ENCODE results near the gene SEMA3F.

Gene SEMA3F

DNA sequence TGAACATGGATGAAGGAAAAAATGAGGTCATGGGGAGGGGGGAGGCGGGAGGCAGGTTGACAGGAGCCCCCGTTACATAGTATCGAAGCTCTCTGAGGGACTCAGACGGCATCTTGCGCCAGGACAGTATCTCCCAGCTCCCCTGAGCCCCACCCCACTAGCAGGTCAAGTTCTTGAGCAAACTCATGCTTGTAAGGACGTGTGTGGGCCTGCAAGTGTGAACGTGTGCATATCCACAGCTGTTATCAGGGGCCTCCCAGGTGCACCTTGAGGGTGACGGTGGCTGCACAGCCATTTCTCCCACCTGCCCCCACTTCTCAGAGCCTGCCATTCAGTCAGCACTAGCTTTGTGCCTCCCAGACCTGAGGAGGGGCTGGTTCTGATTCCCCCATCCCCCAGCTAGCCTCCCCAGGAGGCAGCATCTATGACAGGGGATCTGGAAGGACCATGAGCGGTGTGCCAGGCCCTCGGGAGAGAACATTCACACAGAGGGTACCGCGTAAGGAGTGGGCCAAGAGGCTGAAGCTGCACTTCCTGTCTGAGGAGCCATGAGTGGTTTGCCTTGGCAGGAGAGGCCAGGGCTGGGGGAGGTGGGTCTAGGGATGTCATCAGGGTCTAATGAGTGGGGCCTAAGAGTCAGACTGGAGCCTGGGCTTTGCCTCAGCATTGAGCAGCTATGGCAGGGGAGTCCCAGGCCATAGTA lies 2.9 kb downstream of the SEMA3F start:
- Mint-ChIP-seq H3K27ac (no peak overlapping the region), H3K4me3 (no peak overlapping the region), H3K9me3 (no peaks in the 10 kb centered on the region), H3K4me1 (peaks cover 17% of the 10 kb centered on the region), H3K36me3 (no peaks in the 10 kb centered on the region)
- DNase-seq (ENCODE audit: low spot score in 2 of 2): no peak
- no peak for ATAC-seq

DNA sequence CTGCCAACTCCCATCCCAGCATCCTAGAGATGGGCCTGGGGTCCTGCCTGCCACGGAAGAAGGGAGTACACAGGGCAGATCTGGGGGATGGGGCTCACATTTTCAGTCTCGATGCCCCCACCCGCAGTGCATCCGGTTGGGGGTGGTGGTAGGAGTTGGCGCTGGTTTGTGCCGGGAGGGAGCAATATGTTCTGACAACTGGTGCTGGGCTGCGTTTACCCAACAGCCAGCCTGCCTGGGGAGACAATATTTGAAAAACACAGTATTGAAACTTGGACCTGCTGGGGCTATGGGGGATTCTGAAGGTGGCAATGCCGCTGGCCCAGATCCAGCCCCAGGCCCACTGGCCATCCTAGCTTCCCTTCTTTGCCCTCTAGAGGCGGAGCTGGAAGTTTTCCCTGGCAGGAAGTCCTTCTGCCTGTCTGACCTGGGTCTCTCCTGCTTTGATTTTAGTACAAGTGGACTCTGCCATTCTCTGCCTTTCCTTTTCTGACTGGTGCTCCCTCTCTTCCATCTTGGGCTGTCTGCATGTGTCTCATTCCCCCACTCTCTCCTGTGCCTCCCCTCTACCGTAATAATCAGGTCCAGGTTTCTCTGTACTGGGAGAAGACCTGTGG lies 3.5 kb downstream of the SEMA3F start:
- ATAC-seq (no peak), DNase-seq (ENCODE audit: low spot score in 2 of 2) (no peak)
- Mint-ChIP-seq H3K27ac (no peak overlapping the region), H3K9me3 (no peaks in the 10 kb centered on the region), H3K4me1 (peaks cover 17% of the 10 kb centered on the region), H3K36me3 (no peaks in the 10 kb centered on the region), H3K4me3 (no peak overlapping the region)

DNA sequence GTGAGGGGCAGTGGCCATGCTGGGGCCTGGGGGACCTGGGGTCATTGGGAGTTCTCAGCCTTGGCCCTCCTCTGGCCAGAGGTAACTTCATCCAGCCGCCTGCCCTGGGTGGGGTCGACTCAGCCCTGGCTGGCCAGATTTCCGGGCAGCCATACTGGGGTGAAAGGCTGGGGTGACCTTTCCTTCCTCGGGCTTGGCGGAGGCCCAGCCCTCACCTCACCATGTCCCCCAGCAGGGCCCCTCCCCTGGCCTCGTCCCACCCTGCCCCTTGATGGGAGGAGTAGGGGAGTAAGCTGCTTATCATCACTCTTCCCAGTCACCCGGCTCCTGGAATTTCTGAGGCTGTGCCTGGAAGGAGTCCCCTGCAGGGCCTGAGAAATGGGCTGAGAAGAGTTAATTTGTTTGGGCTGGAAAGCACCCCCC lies 5.4 kb downstream of the SEMA3F start:
- no peaks in the 10 kb centered on the region for H3K36me3 Mint-ChIP-seq
- no peaks in the 10 kb centered on the region for H3K9me3 Mint-ChIP-seq
- DNase-seq (ENCODE audit: low spot score in 2 of 2) (no peak), ATAC-seq (no peak)
- no peak overlapping the region for H3K4me3 Mint-ChIP-seq
- peaks cover 10% of the 10 kb centered on the region for H3K4me1 Mint-ChIP-seq
- no peak overlapping the region for H3K27ac Mint-ChIP-seq

DNA sequence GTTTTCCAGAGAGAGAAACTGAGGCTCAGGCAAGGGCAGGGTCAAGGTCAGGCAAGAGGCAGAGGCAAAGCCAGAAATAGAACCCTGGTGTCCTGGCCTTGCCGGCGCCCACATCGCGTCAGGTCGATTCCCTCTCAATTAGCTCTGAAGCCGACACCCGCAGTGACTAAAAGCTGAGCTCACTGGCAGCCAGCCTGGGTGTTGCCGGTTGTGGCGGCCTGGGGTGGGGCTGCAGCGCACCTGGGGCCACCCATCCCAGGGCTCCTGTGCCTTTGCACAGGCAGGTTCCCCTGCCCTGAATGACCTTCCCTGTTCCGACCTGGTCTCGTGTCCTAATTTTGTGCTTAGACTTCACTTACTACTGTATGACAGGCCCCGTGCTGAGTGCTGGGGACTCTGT lies 6.2 kb downstream of the SEMA3F start:
- H3K4me3 Mint-ChIP-seq: no peak overlapping the region
- peaks cover 3% of the 10 kb centered on the region for H3K4me1 Mint-ChIP-seq
- H3K27ac Mint-ChIP-seq: no peak overlapping the region
- ATAC-seq: no peak
- DNase-seq (ENCODE audit: low spot score in 2 of 2): no peak
- H3K9me3 Mint-ChIP-seq: no peaks in the 10 kb centered on the region
- no peaks in the 10 kb centered on the region for H3K36me3 Mint-ChIP-seq

DNA sequence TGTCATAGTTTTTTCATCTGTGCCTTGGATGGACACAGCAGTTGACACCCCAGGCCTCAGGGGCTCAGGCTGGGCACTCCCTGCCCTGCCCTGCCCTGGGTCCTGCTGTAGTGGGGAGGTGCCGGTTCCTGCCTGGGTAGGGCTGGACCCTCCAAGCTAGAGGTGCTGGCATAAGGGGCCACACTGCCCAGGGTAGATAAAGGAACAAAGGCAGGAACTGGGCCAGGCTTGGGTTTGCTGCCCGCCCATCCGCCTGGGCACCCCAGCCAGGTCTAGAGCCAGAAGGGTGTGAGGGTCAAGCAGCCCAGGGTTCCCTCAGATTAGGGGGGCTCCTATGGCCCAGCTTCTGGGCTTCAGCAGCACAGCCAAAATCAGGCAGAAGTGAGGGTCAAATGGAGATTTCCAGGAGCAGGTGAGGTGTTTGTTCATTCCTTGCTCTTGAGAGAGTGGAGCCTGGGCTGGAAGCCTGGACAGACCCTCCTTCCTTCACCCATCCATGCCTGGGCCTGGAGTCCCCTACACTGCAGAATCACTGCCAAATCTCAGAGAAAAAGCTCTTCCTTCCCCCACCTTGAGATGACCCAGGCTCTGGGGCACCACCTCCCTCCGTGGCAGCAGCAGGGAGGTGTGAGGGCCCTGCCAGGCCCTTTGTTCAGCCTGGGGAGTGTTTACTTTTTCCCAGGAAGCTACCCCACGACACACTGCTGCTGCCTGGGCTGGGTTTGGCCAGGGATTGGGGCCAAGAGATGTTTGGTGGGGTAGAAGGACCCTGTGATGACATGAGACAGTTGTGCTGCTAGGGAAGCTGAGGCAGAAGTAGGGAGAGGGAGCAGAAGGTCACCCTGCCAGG lies 7.1 kb downstream of the SEMA3F start:
- H3K4me3 Mint-ChIP-seq: no peak overlapping the region
- no peak for DNase-seq (ENCODE audit: low spot score in 2 of 2)
- no peaks in the 10 kb centered on the region for H3K4me1 Mint-ChIP-seq
- H3K9me3 Mint-ChIP-seq: no peaks in the 10 kb centered on the region
- H3K36me3 Mint-ChIP-seq: no peaks in the 10 kb centered on the region
- ATAC-seq: no peak
- H3K27ac Mint-ChIP-seq: peak overlapping the region; percentile 23

DNA sequence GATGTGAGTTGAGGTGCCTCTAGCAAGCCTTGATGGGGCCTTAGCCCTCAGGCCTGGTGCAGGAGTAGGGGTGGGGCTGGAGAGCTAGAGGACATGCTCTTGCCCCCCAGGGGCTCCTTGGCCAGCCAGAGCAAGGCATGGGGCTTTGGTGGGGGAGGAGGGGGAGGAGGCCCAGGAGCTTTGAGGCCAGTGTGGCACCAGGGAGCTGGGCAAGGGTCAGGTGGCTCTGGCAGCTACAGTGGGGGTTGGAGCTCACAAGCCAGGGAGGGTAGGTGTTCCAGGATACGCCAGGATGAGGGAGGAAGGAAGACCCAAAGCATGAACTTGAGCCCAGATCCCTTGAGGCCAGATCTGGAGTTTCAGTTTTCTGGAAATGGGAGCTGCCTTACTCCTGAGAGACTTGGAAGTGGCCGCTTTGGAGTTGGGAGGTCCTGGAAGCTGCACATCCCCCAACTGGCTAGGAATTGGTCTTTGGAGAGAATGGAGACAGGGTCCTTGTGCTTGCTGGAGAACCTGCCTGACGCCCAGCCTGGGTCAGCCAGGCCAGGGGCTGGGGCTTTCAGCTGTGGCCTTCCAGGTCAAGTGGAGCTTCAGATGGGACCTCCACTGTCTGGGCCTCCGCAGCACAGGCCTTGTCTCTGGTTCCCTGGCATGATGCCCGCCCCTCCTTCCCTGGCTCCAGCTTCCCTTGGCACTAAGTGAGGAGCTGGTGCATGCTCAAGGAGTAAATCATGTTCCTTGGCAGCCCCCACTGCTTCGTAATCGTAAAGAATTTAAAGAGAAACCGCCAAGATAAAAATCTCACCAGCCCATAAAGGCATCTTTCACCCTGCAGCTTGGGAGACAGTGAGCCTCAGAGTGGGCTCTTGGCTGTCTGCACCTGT lies 8.7 kb downstream of the SEMA3F start:
- Mint-ChIP-seq H3K9me3 (no peaks in the 10 kb centered on the region), H3K4me3 (no peak overlapping the region), H3K4me1 (no peaks in the 10 kb centered on the region), H3K36me3 (no peaks in the 10 kb centered on the region), H3K27ac (no peak overlapping the region)
- no peak for DNase-seq (ENCODE audit: low spot score in 2 of 2)
- ATAC-seq: no peak

DNA sequence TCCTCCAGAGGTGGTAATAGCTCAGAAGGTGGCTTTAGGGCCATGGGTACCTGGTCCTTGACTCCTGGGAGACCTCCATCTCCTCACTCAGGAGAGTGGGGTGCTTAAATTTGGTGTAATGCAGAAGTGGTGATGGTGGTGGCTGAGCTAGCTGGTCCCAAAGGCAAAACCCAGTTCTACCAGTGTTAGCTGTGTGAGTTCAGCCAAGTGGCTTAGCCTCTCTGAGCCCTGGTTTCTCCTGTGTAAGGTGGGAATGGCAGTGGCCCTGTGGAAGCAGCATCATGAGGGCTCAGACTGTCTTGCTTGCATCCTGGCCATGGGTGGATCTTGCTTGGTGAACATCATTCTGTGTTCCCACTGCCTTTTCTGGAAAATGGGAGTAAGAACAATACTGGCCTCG lies 9.4 kb downstream of the SEMA3F start:
- ATAC-seq (no peak), DNase-seq (ENCODE audit: low spot score in 2 of 2) (no peak)
- H3K4me1 Mint-ChIP-seq: no peaks in the 10 kb centered on the region
- H3K36me3 Mint-ChIP-seq: no peaks in the 10 kb centered on the region
- no peaks in the 10 kb centered on the region for H3K9me3 Mint-ChIP-seq
- H3K27ac Mint-ChIP-seq: peak overlapping the region; percentile 78
- H3K4me3 Mint-ChIP-seq: no peak overlapping the region

DNA sequence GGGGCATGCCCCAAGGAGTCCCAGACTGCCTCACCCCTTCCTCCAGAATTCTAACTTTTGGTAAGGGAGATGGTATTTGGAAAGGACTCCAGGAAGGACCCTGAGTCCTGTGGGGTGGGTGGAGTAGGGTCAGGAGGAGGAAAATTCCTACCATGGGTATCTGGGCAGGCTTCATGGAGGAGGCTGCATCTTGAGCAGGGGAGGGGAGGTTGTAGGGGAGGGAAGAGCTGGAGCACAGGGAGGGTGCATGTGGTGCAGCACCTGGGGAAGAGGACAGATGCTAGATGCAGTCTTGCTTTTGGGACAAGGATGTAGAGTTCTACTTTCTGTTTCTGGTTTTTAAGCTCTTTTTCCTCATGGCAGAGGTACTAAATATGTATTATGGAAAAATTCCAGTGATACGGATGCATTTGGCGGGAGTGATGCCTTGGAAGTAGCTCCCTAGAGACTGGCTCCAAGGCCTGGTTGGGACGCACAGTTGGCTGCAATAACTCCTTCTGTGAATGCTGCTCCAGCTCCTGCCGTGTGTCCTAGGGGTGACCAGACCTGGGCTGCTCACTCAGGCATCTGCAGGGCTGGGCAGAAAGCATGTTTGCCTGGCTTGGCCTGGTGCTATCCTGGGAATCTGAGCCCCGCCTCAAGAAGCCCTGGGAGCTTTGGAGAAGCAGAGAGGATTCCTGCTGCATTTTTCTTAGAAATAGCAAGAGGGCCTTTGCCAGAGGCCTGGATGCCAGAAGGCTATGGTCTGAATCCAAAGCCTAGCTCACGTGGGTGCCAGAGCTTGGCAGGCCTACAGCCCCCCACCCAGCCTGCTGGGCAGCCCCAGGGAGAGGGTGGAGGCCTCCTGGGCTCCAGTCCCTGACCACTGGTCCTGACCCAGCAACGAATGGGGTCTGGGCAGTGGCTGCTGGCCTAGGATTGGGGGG lies 10.1 kb downstream of the SEMA3F start:
- H3K4me3 Mint-ChIP-seq: no peak overlapping the region
- no peaks in the 10 kb centered on the region for H3K4me1 Mint-ChIP-seq
- peak overlapping the region; percentile 78 for H3K27ac Mint-ChIP-seq
- no peak for DNase-seq (ENCODE audit: low spot score in 2 of 2)
- no peaks in the 10 kb centered on the region for H3K36me3 Mint-ChIP-seq
- ATAC-seq: no peak
- H3K9me3 Mint-ChIP-seq: no peaks in the 10 kb centered on the region

DNA sequence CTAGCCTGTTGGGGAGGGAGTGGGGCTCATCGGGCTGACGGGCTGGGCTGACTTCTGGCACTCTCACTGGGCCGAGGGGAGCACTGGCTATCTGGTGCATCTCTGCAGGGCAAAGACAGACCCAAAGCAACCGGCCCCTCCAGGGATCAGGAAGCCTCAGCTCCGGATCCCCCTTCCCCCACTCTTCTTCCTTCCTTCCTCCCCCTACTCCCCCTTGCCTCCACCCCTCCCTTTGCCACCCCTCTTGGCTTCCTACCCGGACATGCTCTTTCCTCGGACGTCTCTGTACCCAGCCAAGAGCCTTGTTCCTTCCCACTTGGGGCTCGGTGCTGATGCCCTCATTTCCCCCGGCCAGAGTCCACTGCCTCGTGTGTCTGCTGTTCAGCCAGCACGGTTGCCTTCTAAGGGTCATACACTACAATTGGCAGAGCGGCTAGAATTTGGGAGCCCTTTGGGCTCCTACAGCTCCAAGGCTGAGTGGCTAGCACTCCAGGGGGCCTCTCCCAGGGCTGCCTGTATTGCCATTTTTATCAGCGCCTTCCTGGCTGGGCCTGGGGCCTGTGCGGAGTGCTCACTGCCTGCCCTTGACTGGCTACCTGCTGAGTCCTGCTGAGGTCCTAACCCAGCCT lies 10.9 kb downstream of the SEMA3F start:
- H3K4me1 Mint-ChIP-seq: no peaks in the 10 kb centered on the region
- ATAC-seq: no peak
- H3K27ac Mint-ChIP-seq: no peak overlapping the region
- no peaks in the 10 kb centered on the region for H3K36me3 Mint-ChIP-seq
- no peak overlapping the region for H3K4me3 Mint-ChIP-seq
- no peaks in the 10 kb centered on the region for H3K9me3 Mint-ChIP-seq
- DNase-seq (ENCODE audit: low spot score in 2 of 2): no peak

DNA sequence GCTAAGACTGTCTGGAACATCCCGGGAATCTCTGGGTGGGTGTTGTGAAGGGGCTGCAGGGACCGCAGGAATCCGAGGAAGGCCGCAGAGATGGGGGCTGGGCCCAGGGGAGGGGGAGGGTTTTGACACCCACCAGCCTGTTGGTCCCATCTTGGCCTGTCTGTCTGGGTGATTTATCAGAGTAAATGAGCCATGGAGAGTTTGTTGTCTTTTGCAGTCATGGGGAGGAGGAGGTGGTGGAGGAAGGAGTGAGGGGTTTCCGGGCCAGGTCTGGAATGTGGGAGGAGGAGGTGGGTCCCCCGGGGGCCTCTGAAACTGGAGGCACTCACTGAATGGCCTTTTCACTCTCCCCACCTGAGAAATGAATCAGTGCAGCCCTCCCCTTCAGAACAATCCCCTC lies 11.5 kb downstream of the SEMA3F start:
- Mint-ChIP-seq H3K27ac (no peak overlapping the region), H3K4me1 (no peaks in the 10 kb centered on the region), H3K4me3 (no peak overlapping the region), H3K9me3 (no peaks in the 10 kb centered on the region), H3K36me3 (no peaks in the 10 kb centered on the region)
- no peak for ATAC-seq
- no peak for DNase-seq (ENCODE audit: low spot score in 2 of 2)

DNA sequence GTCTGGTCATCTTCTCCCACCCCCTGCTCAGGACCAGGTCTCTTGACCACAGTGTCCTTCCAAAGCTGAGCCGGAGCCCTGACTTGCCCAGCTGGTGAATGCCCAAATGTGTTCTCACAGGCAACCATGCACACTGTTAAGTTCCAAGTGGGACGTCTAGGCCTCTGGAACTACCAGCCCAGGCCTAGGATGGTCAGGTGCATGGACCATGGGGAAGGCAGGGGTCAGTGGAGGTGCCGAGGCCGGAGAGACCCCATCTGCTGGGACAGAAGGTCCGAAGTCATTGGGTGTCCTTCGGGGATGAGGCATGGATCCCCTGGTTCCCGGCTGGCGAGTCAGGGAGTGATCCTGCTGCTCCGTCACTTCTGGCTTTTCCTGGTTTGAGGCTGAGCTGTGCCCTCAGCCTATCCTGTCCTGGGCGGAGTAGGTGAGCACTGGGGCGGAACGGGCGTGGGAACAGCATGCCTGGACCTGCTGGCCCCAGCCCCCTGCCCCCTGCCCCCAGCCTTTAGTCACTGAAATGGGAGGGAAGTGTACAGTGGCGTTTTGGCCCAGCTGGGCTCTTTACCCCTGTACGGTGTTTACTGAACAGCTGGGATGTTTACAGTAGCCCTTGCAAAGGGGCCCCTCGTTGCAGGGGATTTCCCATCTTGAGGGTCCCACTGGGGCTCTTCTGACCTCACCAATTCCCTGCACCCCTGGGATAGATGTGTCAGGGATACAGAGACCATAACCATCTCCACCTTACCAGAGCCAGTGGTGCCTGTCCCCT lies 12.1 kb downstream of the SEMA3F start:
- peak overlapping the region; percentile 33 for H3K27ac Mint-ChIP-seq
- no peak for DNase-seq (ENCODE audit: low spot score in 2 of 2)

DNA sequence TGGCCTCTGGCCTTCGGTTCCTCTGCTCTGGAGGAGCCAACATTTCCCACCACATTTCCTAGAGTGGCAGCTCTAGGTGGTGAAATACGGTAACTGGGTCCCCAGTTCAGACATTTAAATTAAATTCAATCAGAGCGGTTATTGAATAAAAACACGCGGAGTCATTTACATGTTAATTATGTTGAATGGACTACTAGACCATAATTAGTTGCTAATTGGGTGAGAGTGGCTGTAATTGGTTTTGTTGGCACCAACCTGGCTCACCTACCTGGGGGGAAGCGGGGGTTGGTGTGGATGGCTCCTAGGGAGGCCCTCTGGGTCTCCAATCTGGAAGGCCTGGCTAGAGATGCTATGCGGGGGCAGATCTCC lies 12.7 kb downstream of the SEMA3F start:
- Mint-ChIP-seq H3K36me3 (no peaks in the 10 kb centered on the region), H3K4me3 (no peak overlapping the region), H3K4me1 (no peaks in the 10 kb centered on the region), H3K27ac (peak overlapping the region; percentile 33), H3K9me3 (no peaks in the 10 kb centered on the region)
- ATAC-seq (no peak), DNase-seq (ENCODE audit: low spot score in 2 of 2) (no peak)

More for the DNA sequence above, 12.1 kb downstream of the SEMA3F start:
- H3K36me3 Mint-ChIP-seq: no peaks in the 10 kb centered on the region
- no peak overlapping the region for H3K4me3 Mint-ChIP-seq
- H3K9me3 Mint-ChIP-seq: no peaks in the 10 kb centered on the region
- H3K4me1 Mint-ChIP-seq: no peaks in the 10 kb centered on the region
- ATAC-seq: no peak

DNA sequence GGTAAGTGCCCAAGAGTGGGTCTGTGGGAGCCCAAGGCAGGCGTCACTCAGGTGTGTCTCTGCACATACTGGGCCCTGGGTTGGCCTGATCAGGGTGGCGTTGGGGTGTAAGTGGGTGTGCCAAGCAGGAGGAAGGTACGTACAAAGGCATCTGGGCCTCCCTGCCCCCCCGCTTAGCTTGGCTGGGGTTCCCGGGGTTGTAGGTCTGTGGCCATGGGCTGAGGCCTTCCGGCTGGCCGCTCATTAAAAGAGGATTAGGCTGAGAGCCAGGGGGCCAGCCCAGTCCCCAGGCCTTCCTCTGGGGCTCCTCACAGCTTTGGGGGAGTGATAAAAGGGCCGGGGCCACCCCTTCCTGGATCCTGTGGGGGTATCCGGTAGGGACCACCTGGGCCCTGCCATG lies 13.3 kb downstream of the SEMA3F start:
- no peaks in the 10 kb centered on the region for H3K36me3 Mint-ChIP-seq
- no peak for DNase-seq (ENCODE audit: low spot score in 2 of 2)
- H3K4me3 Mint-ChIP-seq: no peak overlapping the region
- H3K4me1 Mint-ChIP-seq: peaks cover under 1% of the 10 kb centered on the region
- H3K9me3 Mint-ChIP-seq: no peaks in the 10 kb centered on the region
- ATAC-seq: no peak
- peak overlapping the region; percentile 33 for H3K27ac Mint-ChIP-seq
